Neural progenitor cell (in vitro differentiated cells): ENCODE measurements around the gene TBCEL.
"Not testable (repeated sequence)": the region's sequence is repeated elsewhere in the genome, so short reads cannot be mapped to it uniquely, and the experiment has no call there.

Source experiments
- CTCF ChIP-seq: fragments of 200-600 bp; sonication (generic); IDR thresholded peaks from 2 replicates; pipeline ENCODE4 v1.5.1; 2017; ENCODE audit warnings: antibody characterized with exemption, mild to moderate bottlenecking
- EZH2 ChIP-seq: fragments of 200-600 bp; sonication (generic); IDR thresholded peaks from 2 replicates; pipeline ENCODE4 v1.6.1; 2017; ENCODE audit warnings: antibody characterized with exemption, mild to moderate bottlenecking, moderate library complexity
- EZH2phosphoT487 ChIP-seq: fragments of 200-600 bp; sonication (generic); IDR thresholded peaks from 2 replicates; pipeline ENCODE4 v1.6.1; 2017; ENCODE audit warnings: antibody characterized with exemption

GRCh38 chr11:121021718-121022117 is 2.2 kb upstream of the TBCEL start:
- not testable (repeated sequence) for TF ChIP-seq CTCF, EZH2, EZH2phosphoT487
